Psoas muscle (tissue), 8 donors: Measurements from ENCODE around the gene RAB31. TPM values are rescaled to one million over a fixed set of nuclear protein-coding genes. Genes with fewer than 3 reads are reported as not detected.

Experiments used
- ATAC-seq, 4 donors: fragments of 200-7000 bp; cut with Tn5 transposase; one replicate each; pipeline ENCODE4 v1.9.1; 2020; ENCODE audit warnings: moderate library complexity in 3 of 4, mild to moderate bottlenecking in 2 of 4
- DNase-seq, 2 donors: peaks; one replicate each; pipeline ENCODE4 v3.0.0-alpha.2; 2020
- H3K27ac ChIP-seq: fragments of 200-600 bp; one replicate; pipeline ENCODE4 v1.8.0; 2022
- H3K27me3 ChIP-seq, 3 donors: fragments of 200-600 bp in 1 of 3; one replicate each; pipeline versions ENCODE4 v1.6.1 to v1.8.0; 2013 to 2022; ENCODE audit warnings: low read length in 2 of 3, mild to moderate bottlenecking in 2 of 3, moderate library complexity in 1 of 3; ENCODE audit not compliant: insufficient read depth in 3 of 3
- H3K36me3 ChIP-seq, 2 donors: fragments of 200-600 bp in 1 of 2; one replicate each; pipeline versions ENCODE4 v1.6.1 to v1.8.0; 2013 to 2022; ENCODE audit warnings: low read depth in 1 of 2, mild to moderate bottlenecking in 1 of 2, moderate library complexity in 1 of 2; ENCODE audit not compliant: insufficient read depth in 1 of 2
- H3K4me1 ChIP-seq: fragments of 200-600 bp; one replicate; pipeline ENCODE4 v1.8.0; 2022
- H3K4me3 ChIP-seq: fragments of 200-600 bp; one replicate; pipeline ENCODE4 v1.8.0; 2022; ENCODE audit warnings: mild to moderate bottlenecking
- H3K9me3 ChIP-seq: fragments of 200-600 bp; one replicate; pipeline ENCODE4 v1.8.0; 2022
- CTCF ChIP-seq: fragments of 200-600 bp; IDR thresholded peaks from one replicate; pipeline ENCODE4 v1.8.0; 2022; ENCODE audit warnings: antibody characterized with exemption
- WGBS, 3 donors: extraction: QIAGEN DNeasy Blood & Tissue Kit; methylation state at CpG; one replicate each; pipeline versions ENCODE4 v1.1.6 to v1.1.7; 2013; 5-methylcytosine and 5-hydroxymethylcytosine counted together
- intact Hi-C, 2 donors: fragments of 100-400 bp; cut with DNase I; formaldehyde crosslinking; loops; one replicate each; pipeline versions ENCODE4 v1.11.0 to v1.14.2; 2022
- polyA plus RNA-seq, 3 donors: library from polyadenylated mRNA; stranded (reverse); fragments of 200-250 nt; gene quantifications; one replicate each; pipeline ENCODE4 v1.2.3, GENCODE V29; 2013
- total RNA-seq, 4 donors: library from RNA; stranded (reverse); fragmentation: NEBNext Ultra II Directional in 2 of 4; extraction: Animal tissue kit (Norgen Biotek cat#: 25700) in 2 of 4; gene quantifications; one replicate each; pipeline versions ENCODE4 v1.2.1 to v1.2.4, GENCODE V29; 2021 to 2023
- donor health status: healthy with polysubstance abuse.
- donor health status: DM: no; HTN: no; CAD: no; lungs with moderate emphysema.
- donor health status: Bipolar disorder and iron deficiency.
- donor health status: healthy.
- donor health status: DM: yes; HTN: yes; CAD: no.
- donor health status: DM: no; HTN: no; CAD: no.
- donor health status: DM: no; HTN: no; CAD: no.
- donor health status: DM: yes; HTN: yes; CAD: no.

Gene RAB31
- total and polyA plus RNA-seq, 7 donors, result 2.2 to 8.9 (median 5.3) TPM

GRCh38 chr18:9869715-9870430 lies 161.8 kb downstream of the RAB31 start:
- H3K27ac ChIP-seq, result no peak overlapping the region
- ATAC-seq, result peak; percentile 37 to 85 (median 74)
- H3K4me1 ChIP-seq, result peaks cover 6% of the 10 kb centered on the region
- no peak for DNase-seq
- H3K27me3 ChIP-seq, result no peaks in the 10 kb centered on the region
- intact Hi-C loops, result no loop called here
- TF ChIP-seq CTCF, result no peak
- peaks cover 4% of the 10 kb centered on the region for H3K9me3 ChIP-seq
- no peaks in the 10 kb centered on the region for H3K36me3 ChIP-seq
- 64 to 70% (median 69%) methylated on average over 9 of the region's 9 CpGs for WGBS, 3 donors
- H3K4me3 ChIP-seq, result no peak overlapping the region

GRCh38 chr18:9870431-9871008 lies 162.4 kb downstream of the RAB31 start:
- Histone ChIP-seq H3K27ac (no peak overlapping the region), H3K27me3 (no peaks in the 10 kb centered on the region), H3K9me3 (peaks cover 3% of the 10 kb centered on the region), H3K36me3 (no peaks in the 10 kb centered on the region), H3K4me1 (peaks cover 6% of the 10 kb centered on the region), H3K4me3 (no peak overlapping the region)
- DNase-seq, result no peak
- 74 to 79% (median 78%) methylated on average over 4 of the region's 4 CpGs for WGBS, 3 donors
- ATAC-seq, result no peak
- TF ChIP-seq CTCF, result no peak
- intact Hi-C loops, result no loop called here

GRCh38 chr18:9871244-9871746 lies 163.2 kb downstream of the RAB31 start:
- DNase-seq (no peak), ATAC-seq (no peak)
- TF ChIP-seq CTCF, result no peak
- Histone ChIP-seq H3K4me3 (no peak overlapping the region), H3K27ac (no peak overlapping the region), H3K9me3 (no peaks in the 10 kb centered on the region), H3K27me3 (no peaks in the 10 kb centered on the region), H3K36me3 (no peaks in the 10 kb centered on the region), H3K4me1 (peaks cover 6% of the 10 kb centered on the region)
- WGBS, 3 donors, result 78 to 87% (median 79%) methylated on average over 6 of the region's 6 CpGs
- intact Hi-C loops, result no loop called here

- no peak for TF ChIP-seq CTCF
- ATAC-seq, result no peak
Observed at GRCh38 chr18:9872823-9873222, 164.7 kb downstream of the RAB31 start.

More at GRCh38 chr18:9872823-9873222, 164.7 kb downstream of the RAB31 start:
- H3K4me1 ChIP-seq, result peaks cover 6% of the 10 kb centered on the region
- no peaks in the 10 kb centered on the region for H3K36me3 ChIP-seq
- no peaks in the 10 kb centered on the region for H3K27me3 ChIP-seq
- DNase-seq, result no peak
- intact Hi-C loops, result no loop called here
- no peaks in the 10 kb centered on the region for H3K9me3 ChIP-seq
- no peak overlapping the region for H3K27ac ChIP-seq
- no peak overlapping the region for H3K4me3 ChIP-seq
